Upper lobe of right lung (tissue), 1 donor: ENCODE measurements around the gene FRMD6. TPM values are rescaled to one million over a fixed set of nuclear protein-coding genes. Genes with fewer than 3 reads are reported as not detected.

Source experiments
- ATAC-seq: fragments of 200-7000 bp; cut with Tn5 transposase; one replicate; pipeline ENCODE4 v1.9.1; 2020; ENCODE audit warnings: mild to moderate bottlenecking, moderate library complexity
- DNase-seq: peaks from one replicate; pipeline ENCODE4 v3.0.0-alpha.2; 2020
- H3K27ac ChIP-seq: fragments of 200-600 bp; one replicate; pipeline ENCODE4 v1.8.0; 2022
- H3K27me3 ChIP-seq: fragments of 200-600 bp; one replicate; pipeline ENCODE4 v1.8.0; 2022; ENCODE audit warnings: mild to moderate bottlenecking
- H3K36me3 ChIP-seq: fragments of 200-600 bp; one replicate; pipeline ENCODE4 v1.8.0; 2022
- H3K4me1 ChIP-seq: fragments of 200-600 bp; one replicate; pipeline ENCODE4 v1.8.0; 2022
- H3K4me3 ChIP-seq: fragments of 200-600 bp; one replicate; pipeline ENCODE4 v1.8.0; 2022; ENCODE audit warnings: mild to moderate bottlenecking
- H3K9me3 ChIP-seq: fragments of 200-600 bp; one replicate; pipeline ENCODE4 v1.8.0; 2022
- CTCF ChIP-seq: fragments of 200-600 bp; IDR thresholded peaks from one replicate; pipeline ENCODE4 v1.8.0; 2022; ENCODE audit warnings: antibody characterized with exemption
- intact Hi-C: fragments of 100-400 bp; cut with DNase I; formaldehyde crosslinking; loops from one replicate; pipeline ENCODE4 v1.11.0; 2022
- total RNA-seq: library from RNA; stranded (reverse); fragmentation: NEBNext Ultra II Directional; extraction: Animal tissue kit (Norgen Biotek cat#: 25700); gene quantifications from one replicate; pipeline ENCODE4 v1.2.1, GENCODE V29; 2021
- donor health status: DM: no; HTN: yes; CAD: no; lungs with severe emphysema.

The FRMD6 gene
- total RNA-seq, 1 donor from 2014 or later = 13.2 TPM

- no peaks in the 10 kb centered on the region for H3K4me1 ChIP-seq
- H3K36me3 ChIP-seq = no peaks in the 10 kb centered on the region
- TF ChIP-seq CTCF = no peak
- no peaks in the 10 kb centered on the region for H3K9me3 ChIP-seq
- no peak overlapping the region for H3K4me3 ChIP-seq
- H3K27me3 ChIP-seq = no peaks in the 10 kb centered on the region
- intact Hi-C loops = no loop called here
- ATAC-seq = no peak
- no peak for DNase-seq
- H3K27ac ChIP-seq = no peak overlapping the region
These were observed 7.3 kb upstream of the FRMD6 start for GRCh38 chr14:51644217-51644933.

- Histone ChIP-seq H3K27me3 (peaks cover 1% of the 10 kb centered on the region), H3K4me3 (no peak overlapping the region), H3K4me1 (no peaks in the 10 kb centered on the region), H3K36me3 (no peaks in the 10 kb centered on the region), H3K27ac (no peak overlapping the region), H3K9me3 (no peaks in the 10 kb centered on the region)
- ATAC-seq (no peak), DNase-seq (no peak)
- TF ChIP-seq CTCF = no peak
- intact Hi-C loops = no loop called here
These were observed 3.4 kb upstream of the FRMD6 start for GRCh38 chr14:51648296-51648695.

DNA sequence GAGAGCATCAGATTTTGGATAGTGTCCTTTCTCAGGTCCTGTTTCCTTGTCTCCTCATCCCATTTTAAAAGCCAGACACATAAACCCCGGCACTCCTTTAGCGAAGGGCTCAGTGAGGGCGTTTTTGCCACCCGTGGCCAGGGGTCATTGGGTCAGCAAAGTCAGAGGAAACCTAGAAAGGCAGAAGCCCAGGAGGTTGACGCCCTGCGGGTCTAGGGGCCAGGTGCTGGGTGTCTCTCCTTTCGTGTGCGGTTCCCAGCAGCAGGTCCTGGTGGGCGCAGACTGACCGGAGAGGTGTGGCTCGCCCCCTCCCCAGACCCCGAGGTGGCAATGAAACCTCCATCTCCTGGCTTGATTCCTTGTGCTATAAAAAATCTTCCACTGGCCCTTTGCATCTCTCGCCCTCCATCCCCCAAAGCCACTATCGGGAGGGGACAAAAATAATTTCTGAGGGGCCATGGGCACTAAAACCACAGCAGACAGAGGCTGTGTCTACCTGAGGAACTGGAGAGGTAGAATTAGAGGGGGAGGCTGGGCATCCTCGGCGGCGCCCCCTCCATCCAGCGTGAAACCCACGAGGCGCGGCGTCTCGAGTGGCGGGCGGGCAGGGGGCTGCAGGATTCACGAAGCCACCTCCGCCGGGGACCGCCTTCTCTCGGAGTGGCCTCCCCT, 858 bp upstream of the FRMD6 start:
- Histone ChIP-seq H3K4me1 (no peaks in the 10 kb centered on the region), H3K27ac (peak overlapping the region; percentile 98), H3K36me3 (no peaks in the 10 kb centered on the region), H3K27me3 (peaks cover 4% of the 10 kb centered on the region), H3K9me3 (no peaks in the 10 kb centered on the region), H3K4me3 (peak overlapping the region; percentile 81)
- no peak for DNase-seq
- no peak for ATAC-seq
- intact Hi-C loops = no loop called here
- TF ChIP-seq CTCF = no peak

GRCh38 chr14:51652168-51653078, 713 bp downstream of the FRMD6 start:
- intact Hi-C loops = no loop called here
- DNase-seq (no peak), ATAC-seq (peak; percentile 65)
- peak; percentile 14 for TF ChIP-seq CTCF
- peaks cover 4% of the 10 kb centered on the region for H3K27me3 ChIP-seq
- H3K9me3 ChIP-seq = no peaks in the 10 kb centered on the region
- peak overlapping the region; percentile 81 for H3K4me3 ChIP-seq
- no peaks in the 10 kb centered on the region for H3K36me3 ChIP-seq
- peak overlapping the region; percentile 67 for H3K27ac ChIP-seq
- H3K4me1 ChIP-seq = no peaks in the 10 kb centered on the region

DNA sequence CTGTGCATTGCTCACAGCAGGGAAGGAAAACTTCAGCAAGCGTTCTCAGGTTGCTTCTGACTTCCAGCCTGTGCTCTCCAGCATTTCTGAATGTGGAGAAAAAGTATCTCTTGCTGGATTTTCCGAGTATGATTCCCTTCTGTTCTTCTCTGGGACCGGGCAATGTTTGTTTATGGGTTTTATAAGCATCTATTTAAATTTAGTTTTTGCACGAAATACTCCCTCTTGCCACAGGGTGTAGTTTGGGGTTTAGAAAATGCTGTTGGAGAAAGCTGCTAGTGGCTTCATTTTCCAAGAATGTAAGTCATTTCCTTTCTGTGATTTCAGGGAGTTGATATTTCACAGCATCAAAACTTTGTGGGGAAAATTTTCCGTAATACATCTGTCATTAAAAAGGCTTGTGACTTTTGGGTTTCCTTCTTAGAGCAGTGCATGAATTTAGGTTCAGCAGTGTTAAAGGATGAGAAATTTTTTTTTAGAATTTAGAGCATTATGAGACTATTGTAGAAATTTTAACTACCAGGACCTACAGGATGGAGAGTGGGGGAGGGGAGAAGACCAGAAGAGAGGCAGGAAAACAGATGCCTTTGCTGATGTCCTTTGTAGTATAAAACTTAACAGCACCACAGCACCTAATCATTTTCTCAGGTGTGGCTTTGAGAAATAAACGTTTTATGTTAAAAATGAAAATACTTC, 1.5 kb downstream of the FRMD6 start:
- no peak for ATAC-seq
- H3K9me3 ChIP-seq = no peaks in the 10 kb centered on the region
- H3K4me1 ChIP-seq = no peaks in the 10 kb centered on the region
- TF ChIP-seq CTCF = peak; percentile 31
- DNase-seq = no peak
- H3K36me3 ChIP-seq = no peaks in the 10 kb centered on the region
- intact Hi-C loops = no loop called here
- peak overlapping the region; percentile 67 for H3K27ac ChIP-seq
- H3K4me3 ChIP-seq = peak overlapping the region; percentile 81
- peaks cover 4% of the 10 kb centered on the region for H3K27me3 ChIP-seq
